SH-SY5Y (cell line): ENCODE data around the gene E2F4.

ENCODE experiments used
- GATA2 ChIP-seq: IDR thresholded peaks from 2 replicates; pipeline ENCODE4 v1.6.1; 2011; ENCODE audit warnings: mild to moderate bottlenecking, low read depth, low read length
- GATA3 ChIP-seq: IDR thresholded peaks from 2 replicates; pipeline ENCODE4 v1.6.1; 2011; ENCODE audit warnings: low read depth, mild to moderate bottlenecking, low read length, moderate library complexity

E2F4 gene

DNA sequence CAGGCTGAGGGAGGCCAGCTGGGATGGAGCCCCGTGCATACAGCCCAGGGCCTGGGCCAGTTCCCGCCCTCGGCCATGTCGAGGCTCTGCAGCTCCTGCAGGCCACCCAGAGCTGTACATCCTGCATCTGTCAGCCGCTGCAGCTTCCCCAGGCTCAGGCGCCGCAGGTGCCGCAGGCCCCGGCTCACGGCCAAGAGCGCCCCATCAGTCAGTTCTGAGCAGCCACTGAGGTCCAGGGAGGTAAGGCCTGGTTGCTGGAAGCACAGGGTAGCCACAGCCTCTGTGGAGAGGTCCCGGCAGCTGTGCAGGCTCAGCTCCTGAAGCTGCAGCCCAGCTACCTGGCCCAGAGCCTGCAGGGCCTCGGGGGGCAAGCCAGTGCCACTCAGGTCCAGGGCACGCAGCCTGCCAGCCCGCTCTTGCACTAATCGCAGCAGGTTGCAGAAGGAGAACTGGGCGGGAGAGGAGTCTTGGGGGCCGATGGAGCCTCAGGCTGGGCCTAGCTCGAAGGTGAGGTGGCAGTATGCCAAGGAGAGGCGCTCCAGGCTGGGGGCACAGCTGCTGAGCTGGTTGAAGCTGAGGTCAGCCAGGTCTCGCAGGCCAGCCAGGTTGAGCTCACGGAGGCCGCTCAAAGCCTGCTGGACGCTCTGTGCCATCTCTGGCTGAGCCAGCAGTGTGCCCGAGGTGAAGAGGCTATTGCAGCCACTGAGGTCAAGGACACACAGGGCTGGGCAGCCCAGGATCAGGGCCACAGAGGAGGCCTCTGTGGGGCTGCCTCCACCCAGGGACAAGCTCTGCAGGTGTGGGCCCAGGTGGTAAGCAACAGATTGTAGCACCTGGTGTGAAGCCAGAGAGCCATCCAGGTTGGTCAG, 18.3 kb downstream of the E2F4 start:
- no peak for TF ChIP-seq GATA2
- TF ChIP-seq GATA3, result no peak

DNA sequence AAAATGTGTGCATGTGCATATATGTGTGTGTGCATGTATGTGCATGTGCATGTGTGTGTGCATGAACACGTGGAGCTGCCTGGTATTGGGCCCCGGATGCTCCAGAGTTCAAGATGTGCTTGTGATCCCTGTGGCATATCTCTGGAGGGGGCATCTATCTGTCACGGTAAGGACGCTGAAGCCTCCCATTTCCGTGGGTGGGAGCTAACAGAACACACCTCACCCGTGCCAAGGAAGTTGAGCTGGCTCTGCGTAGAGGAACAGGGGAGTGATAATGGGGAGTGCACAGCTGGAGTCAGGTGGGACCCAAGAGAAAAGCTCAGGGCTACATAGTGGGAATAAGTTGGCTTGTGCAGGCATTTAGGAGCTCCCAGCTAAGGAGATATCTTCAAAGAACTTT, 19.7 kb downstream of the E2F4 start:
- TF ChIP-seq GATA3, result no peak
- no peak for TF ChIP-seq GATA2

DNA sequence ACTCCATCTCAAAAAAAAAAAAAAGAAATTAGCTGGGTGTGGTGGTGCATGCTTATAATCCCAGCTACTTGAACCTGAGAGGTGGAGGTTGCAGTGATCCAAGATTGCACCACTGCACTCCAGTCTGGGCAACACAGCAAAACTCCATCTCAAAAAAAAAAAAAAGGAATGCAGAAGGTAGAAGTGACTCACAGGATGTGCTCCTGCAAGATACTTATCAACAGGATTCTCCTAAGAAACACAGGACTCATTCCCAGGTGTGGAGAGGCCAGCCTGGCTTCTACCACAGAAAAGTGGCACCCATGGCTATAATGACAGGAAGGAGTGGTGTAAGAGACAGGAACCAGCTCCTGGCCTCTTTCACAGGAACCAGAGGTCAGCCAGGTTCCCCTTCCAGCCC, 20.8 kb downstream of the E2F4 start:
- TF ChIP-seq GATA3, result no peak
- TF ChIP-seq GATA2, result no peak

DNA sequence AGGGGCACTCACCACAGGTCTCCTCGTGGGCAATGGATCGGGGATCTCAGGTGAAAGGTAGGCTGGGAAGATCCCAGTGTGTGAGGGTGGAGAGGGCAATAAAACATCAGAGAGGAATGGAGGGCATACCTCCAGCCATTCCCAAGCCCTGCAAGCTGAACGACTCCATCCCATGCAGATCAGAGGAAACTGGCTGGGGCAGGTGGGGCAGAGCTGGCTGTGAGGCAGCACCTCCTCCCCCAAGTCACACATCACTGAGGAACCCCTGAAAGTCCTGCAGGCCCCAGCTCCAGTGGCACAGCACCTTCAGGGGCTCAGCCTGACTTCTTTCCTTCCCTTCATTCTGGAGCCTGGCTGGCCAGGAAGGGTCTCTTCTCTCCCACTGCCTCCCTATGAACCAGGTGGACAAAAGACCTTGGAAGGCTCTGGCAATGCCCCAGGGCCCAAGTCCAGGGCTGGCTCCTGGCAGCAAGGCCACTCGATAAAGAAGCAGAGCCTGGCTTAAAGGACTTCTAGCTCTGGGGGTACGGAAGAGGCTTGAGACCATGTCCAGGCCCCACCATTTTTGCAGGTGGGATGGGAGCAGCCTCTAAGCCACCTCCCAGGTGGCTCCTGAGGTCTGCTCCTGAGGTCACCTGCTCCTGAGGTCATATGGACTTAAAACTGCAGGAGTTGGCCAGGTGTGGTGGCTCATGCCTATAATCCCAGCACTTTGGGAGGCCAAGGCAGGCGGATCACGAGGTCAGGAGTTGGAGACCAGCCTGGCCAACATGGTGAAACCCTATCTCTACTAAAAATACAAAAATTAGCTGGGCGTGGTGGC, 21.5 kb downstream of the E2F4 start:
- TF ChIP-seq GATA3 (no peak), GATA2 (no peak)

DNA sequence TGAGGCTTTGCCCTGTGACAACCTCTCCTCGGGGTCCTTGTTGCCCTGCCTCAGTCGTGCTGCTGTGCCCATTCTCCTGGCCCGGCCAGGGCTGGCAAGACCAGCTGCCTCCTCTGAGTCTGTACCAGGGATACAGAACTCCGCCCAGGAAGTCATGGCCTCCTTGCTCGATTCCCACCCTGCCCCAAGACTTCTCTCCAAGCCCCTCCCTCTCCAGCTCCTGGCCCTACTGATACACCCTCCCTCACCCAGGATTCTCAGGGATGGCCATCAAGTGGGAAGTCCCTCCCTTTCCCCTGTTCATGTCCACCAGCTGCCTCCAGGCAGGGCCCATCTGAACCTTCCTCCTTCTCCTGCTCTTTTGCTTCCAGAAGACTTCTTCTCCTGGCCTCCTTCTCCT, 23.8 kb downstream of the E2F4 start:
- TF ChIP-seq GATA3, result no peak
- no peak for TF ChIP-seq GATA2

DNA sequence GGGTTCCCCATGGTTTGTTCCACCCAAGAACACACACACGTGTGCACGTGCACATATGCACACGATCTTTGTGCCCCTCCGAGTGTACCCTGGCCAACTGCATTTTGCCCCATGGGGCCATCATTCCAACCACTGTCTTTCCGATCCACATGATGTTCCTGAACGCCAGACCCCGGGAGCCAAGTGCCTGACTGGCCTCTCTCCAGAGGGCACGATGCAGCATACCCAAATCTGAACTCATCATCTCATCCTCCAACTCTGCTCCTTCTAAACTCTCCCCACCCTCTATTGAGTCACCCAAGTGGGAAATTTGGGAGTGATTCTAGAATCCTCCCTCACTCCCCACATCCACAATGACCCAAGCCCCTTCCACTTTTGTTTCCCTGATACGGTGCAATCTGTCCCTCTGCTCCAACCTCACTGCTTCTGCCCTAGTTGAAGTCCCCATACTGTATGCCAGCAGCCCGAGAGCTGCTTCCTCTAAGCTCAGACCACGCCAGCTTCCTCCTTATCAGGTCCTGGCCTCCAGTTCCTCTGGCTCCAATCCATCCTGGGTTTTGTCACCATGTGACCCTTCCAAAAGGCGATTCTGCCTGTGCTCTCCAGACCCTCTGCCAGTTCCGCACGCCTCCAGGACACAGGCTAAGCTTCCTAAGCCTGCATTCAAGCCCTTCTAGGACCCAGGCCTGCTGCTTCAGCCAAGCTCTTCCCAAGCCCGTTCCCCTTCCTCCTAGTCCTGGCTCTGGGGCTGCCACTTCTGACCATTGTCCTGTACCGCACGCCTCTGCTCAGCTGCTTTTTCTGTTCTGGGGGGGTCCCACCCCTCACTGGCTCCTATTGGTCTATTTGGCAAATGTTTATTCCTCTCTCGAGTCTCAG, 24.9 kb downstream of the E2F4 start:
- TF ChIP-seq GATA2, result no peak
- no peak for TF ChIP-seq GATA3

DNA sequence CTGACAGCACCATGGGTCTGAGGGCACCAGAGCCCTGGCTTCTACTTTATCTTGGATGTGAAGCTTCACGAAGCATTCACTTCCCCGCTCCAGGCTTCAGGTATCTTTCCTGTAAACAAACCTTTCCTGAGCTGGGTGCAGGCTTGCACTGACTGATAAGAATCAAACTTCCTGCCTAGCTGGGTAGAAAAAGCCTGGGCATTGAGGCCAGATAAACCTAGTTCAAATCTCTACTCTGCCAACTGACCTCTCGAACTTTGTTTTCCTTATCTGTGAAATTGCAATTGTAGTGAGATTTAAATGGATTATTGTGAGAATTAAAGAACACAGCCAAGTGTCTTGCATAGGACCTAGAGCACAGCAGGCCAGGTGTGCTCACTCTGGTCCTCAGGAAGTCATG, 32.0 kb downstream of the E2F4 start:
- TF ChIP-seq GATA2, result no peak
- TF ChIP-seq GATA3, result no peak

DNA sequence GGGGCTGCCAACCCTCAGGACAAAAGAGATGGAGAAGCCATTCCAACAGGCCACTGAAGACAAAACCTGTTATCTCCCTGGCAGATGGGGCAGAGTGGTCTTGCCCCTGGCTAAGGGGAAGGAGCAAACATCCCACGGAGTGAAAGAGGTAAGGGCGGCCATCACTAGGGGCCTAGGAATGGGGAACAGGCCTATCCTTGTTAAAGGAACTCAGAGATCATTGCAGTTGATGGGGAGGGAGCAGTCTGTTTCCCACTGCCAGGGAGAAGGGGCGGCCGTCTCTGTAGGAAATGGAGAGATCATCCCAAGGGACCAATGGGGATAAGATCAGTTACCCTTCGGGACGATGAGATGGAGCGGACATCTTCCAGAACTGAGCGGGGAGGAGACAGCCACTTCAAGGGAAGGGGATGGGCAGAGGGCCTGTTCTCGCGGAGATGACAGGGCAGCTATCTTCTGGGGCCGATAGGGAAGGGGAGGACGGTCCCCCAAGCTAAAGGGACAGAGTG, 34.4 kb downstream of the E2F4 start:
- TF ChIP-seq GATA2 (no peak), GATA3 (no peak)

DNA sequence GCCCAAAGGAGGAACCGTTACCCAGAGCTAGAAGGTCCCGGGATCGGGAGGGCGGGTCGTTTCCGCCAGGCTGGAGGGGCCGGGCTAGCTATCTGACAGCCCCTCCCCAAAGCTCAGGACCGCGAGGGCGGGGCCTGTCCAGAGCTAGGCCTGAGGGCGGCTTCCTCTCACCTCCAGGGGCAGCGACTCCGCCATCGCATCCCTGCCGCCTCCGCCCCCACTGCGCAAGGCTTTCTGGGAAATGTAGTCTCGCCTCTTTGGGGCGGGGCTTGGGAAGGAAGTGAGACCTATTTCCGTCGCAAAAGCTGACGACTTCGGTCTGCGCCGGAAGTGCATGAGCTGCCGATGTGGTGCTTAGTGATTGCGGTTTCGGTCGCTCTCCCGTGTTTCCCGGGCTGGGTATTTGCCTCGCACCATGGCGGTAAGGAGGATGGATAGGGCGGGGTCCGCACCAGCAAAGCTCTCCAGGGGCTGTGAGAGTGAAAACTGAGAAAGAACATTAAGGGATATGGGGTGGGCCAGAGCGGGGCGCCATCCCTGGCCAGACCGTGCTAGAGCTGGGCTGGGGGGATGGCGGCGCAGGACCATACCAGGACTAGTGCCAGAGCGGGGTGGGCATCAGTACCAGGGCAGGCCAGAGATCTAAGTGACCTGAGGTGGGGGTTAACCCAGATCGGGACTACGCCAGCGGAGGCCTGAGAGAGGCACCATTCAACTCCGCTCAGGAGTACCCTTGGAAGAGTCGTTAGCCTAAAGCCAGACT, 35.0 kb downstream of the E2F4 start, which contains the start of gene TMEM208:
TSS of gene TMEM208 (plus strand) at position 327 of the 763 bp plus-strand sequence. CDS start at position 416, 89 bp downstream.
- TF ChIP-seq GATA2, result no peak
- no peak for TF ChIP-seq GATA3

DNA sequence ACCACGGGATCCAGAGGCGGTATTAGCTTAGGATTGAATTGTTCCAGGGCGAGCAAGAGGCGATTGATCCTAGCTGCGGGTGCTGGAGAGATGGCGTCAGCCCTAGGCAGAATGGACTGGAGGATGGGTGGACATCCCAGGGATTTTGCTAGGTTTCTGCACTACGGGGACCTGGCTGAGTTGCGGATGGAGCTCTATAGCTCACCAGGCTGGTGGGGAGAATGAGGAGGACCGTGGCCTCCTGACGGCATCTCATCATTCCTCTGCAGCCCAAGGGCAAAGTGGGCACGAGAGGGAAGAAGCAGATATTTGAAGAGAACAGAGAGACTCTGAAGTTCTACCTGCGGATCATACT, 35.6 kb downstream of the E2F4 start:
- TF ChIP-seq GATA2 (no peak), GATA3 (no peak)

DNA sequence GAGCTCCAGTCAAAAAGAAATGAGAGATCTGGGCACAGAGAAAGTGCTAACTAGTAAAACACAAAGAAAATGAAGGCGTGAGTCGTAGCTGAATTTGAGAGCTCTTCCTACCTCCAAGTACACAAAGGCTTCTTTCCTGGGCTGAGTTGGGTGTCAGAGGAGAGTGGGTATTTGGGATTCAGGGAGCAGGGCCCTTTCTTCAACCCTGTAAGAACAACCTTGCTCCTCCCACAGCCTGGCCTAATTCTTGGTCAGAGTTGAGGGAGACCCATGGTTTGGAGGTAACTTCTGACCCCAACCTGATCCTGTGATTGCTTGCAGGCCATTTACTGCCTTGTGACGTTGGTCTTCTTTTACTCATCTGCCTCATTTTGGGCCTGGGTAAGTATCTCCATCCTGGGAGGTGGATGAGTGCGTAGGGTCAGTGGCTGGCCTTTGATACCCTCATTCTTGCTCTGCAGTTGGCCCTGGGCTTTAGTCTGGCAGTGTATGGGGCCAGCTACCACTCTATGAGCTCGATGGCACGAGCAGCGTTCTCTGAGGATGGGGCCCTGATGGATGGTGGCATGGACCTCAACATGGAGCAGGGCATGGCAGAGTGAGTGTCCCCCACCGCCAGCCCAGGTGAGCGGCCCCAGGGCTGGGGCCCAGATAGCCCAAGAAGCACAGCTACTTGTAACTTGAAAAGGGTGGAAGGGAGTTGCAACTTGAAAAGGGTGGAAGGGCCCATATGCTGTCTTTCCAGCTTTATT, 36.3 kb downstream of the E2F4 start:
- TF ChIP-seq GATA2 (no peak), GATA3 (no peak)

DNA sequence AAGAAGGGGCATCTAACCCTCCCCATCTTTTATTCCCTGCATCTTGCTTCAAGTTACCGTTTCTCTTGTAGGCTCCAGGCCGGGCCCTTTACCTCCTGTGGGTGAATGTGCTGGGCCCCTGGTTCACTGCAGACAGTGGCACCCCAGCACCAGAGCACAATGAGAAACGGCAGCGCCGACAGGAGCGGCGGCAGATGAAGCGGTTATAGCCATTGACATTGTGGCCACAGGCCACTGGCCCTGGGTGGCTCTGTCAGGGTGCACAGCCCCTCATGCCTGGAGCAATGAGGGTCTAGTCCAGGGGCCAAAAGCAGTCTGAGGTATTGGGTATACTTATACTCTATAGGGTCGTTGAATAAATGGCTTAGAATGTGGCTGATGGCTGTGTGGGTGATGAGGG, 37.0 kb downstream of the E2F4 start:
- TF ChIP-seq GATA2 (no peak), GATA3 (no peak)
